NCI-H69 (cell line): Measurements from ENCODE around the gene LHFPL2.

Experiments
- DNase-seq: peaks from one replicate; lab custom pipeline; 2025; lab: John Stamatoyannopoulos, UW

Gene LHFPL2

GRCh38 chr5:78544561-78545201, 103.9 kb downstream of the LHFPL2 start:
- no peak for DNase-seq

GRCh38 chr5:78543916-78544315, 104.7 kb downstream of the LHFPL2 start:
- no peak for DNase-seq

GRCh38 chr5:78543292-78543691, 105.3 kb downstream of the LHFPL2 start:
- no peak for DNase-seq

- DNase-seq: no peak
Observed at GRCh38 chr5:78542321-78542840, 106.2 kb downstream of the LHFPL2 start.

- DNase-seq: no peak
Observed at GRCh38 chr5:78541086-78541654, 107.4 kb downstream of the LHFPL2 start.

- no peak for DNase-seq
Observed at GRCh38 chr5:78540335-78541085, 108.1 kb downstream of the LHFPL2 start.

- no peak for DNase-seq
Observed at GRCh38 chr5:78538240-78538850, 110.2 kb downstream of the LHFPL2 start.

GRCh38 chr5:78537821-78538220, 110.8 kb downstream of the LHFPL2 start:
- peak; percentile 62 for DNase-seq

- no peak for DNase-seq
Observed at GRCh38 chr5:78537411-78537810, 111.2 kb downstream of the LHFPL2 start.

- no peak for DNase-seq
Observed at GRCh38 chr5:78536661-78537196, 111.8 kb downstream of the LHFPL2 start.

- no peak for DNase-seq
Observed at GRCh38 chr5:78534905-78535200, 113.7 kb downstream of the LHFPL2 start.

GRCh38 chr5:78534148-78534904, 114.2 kb downstream of the LHFPL2 start:
- DNase-seq: no peak

- peak; percentile 69 for DNase-seq
Observed at GRCh38 chr5:78533356-78533755, 115.2 kb downstream of the LHFPL2 start.

- DNase-seq: no peak
Observed at GRCh38 chr5:78530342-78531096, 118.1 kb downstream of the LHFPL2 start.

- DNase-seq: no peak
Observed at GRCh38 chr5:78527925-78528324, 120.6 kb downstream of the LHFPL2 start.

- no peak for DNase-seq
Observed at GRCh38 chr5:78527054-78527859, 121.3 kb downstream of the LHFPL2 start.

GRCh38 chr5:78526049-78526525, 122.5 kb downstream of the LHFPL2 start:
- DNase-seq: no peak

GRCh38 chr5:78523314-78524193, 125.0 kb downstream of the LHFPL2 start:
- no peak for DNase-seq
